Activated gamma-delta T cell treated with anti-CD3 and anti-CD28 coated beads, Interleukin-2, amount 50 U/mL, for 16 hours (primary cell): ENCODE measurements around the gene LRMDA.

Experiments used
- DNase-seq: peaks from one replicate; pipeline ENCODE4 v3.0.0-alpha.2; 2020; ENCODE audit warnings: low read depth

The LRMDA gene

GRCh38 chr10:76347832-76348231 is 916.4 kb downstream of the LRMDA start:
- no peak for DNase-seq

DNA sequence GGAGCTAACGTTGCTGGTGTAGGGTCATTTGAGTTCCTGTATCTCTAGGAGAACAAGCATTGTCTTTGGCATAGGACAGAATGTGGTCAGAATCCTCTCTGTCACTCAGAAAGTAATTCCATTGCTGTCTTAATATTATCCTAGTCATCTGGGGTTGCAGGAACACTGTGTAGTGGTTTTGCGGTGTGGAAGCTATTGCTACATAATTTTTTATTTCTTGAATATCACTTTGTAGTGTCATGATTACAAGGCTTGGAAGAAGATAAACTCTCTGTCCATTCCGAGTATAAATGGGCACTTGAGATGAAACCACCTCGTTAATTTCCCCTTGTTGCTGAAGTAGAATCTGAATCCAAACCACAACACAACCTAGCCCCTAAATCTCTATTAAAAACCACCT is 919.2 kb downstream of the LRMDA start:
- no peak for DNase-seq

- DNase-seq = no peak
Measured at GRCh38 chr10:76352300-76352699, 920.9 kb downstream of the LRMDA start.

- no peak for DNase-seq
Measured at GRCh38 chr10:76353237-76353851, 921.9 kb downstream of the LRMDA start.

- DNase-seq = no peak
Measured at GRCh38 chr10:76354212-76354738, 922.9 kb downstream of the LRMDA start.

- DNase-seq = no peak
Measured at GRCh38 chr10:76354921-76355320, 923.5 kb downstream of the LRMDA start.

DNA sequence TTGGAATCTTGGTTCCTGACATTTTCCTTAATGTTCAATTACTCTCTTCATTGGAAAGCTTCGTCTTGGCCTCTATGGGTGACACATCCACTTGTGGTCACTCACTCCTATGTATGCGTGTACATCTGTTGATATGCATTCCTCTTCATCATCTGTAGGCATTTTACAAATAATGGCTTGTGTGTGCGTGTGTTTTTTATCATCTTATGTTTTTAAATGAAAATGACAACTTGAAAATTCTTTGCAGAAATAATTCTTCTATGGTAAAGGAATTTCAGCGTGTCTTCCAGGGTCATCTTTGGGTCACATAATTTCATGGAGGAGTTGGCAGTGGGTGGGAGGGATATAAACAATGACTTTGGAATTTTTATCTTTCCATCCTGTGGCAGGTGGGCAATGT is 925.1 kb downstream of the LRMDA start:
- DNase-seq = no peak

DNA sequence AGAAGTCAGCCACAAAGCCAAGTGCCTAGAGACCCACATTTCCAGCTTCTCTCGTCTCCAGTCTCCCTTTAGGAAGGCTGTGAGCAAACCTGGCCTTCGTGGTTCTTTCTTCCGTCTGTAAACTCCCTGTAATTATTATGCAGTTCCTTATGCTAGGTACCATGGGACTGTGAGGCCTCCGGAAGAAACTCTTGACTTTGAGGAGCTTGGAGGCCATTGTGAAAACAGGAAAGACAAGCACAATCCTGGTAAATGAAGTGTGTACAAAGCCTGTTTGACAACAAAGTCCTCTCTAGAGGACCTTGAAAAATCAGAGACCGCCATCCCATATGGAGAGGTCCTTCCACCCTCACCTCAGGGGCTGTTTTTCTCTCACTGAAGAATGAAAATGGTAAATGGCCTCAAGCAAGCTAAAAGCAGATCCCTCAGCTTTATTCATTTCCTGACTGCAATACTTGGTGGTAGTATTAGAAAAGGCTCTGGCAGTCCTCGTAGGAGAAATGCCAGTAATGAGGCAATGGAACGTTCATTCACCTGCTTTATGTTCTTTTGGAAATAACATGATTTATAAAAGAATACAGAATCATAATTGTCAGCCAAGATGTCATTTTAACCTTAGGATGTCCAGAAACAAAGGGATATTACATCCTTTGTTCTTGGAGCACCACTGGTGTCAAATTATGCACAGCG is 926.4 kb downstream of the LRMDA start:
- no peak for DNase-seq

DNA sequence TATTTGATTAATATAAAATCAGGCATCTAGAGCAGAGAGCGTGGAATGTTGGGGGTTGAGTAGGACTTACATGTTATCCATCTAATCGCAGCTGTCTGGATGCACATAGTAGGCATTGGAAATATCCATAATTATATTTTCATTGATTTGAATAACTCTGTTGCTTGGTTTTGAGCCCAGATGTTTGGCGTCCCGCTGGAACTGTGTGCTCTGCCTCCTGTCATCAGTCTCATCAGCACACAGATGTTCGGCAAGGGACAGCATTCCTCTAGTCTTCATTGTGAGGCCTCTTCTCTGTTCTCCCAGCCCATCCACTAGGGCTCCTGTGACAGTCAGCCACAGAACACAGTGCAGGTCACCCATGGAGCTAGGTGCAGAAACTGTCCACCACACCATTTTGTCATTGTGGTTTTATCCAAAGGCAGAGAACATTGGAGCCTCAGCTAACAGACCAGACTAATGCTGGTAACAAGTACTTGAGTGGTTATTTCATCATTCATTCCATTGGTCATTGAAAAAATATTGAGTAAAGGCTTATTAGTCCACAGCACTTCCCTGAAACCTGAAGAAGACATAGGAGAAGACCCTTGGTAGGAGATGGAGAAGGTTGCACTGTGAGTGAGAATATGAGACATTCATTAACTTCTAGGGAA is 927.4 kb downstream of the LRMDA start:
- DNase-seq = no peak

- DNase-seq = no peak
Measured at GRCh38 chr10:76375761-76376160, 944.3 kb downstream of the LRMDA start.

- no peak for DNase-seq
Measured at GRCh38 chr10:76382381-76382851, 951.0 kb downstream of the LRMDA start.

GRCh38 chr10:76388321-76389023 is 957.0 kb downstream of the LRMDA start:
- no peak for DNase-seq

DNA sequence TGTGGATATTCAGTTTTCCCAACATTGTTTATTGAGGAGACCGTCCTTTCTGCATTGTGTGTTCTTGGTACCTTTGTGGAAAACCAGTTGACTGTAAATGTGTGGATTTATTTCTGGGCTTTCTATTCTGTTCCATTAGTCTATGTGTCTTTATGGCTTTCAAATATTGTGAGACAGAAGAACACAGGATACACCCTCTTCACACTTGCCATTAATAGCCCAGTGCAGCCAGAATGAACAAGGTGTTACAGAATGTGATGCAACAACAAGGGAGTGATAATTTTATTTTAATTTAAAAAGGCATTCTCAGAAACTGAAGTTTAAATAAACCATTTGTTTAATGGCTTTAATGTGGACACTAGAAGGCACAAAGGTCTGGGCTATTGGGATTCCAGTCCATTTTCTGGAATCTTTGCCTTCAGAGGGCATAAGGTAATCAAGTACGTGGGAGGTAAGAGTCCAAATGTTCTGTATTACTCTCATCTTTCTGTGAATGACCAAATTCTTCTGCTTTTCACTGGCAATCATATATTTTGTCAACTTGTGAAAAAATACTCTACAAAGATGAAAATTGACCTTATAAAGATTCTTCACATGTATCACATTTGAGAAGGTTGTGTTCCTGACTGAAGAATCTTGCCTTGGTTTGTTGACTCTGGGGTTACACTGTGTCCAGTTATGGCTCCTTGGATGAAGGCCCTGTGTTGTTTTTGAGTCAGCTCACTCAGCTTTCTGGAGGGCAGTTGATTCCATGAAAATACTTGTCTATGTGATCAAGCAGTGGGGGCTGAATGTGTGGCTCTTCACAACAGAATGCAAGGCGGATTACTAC is 962.7 kb downstream of the LRMDA start:
- DNase-seq = no peak

DNA sequence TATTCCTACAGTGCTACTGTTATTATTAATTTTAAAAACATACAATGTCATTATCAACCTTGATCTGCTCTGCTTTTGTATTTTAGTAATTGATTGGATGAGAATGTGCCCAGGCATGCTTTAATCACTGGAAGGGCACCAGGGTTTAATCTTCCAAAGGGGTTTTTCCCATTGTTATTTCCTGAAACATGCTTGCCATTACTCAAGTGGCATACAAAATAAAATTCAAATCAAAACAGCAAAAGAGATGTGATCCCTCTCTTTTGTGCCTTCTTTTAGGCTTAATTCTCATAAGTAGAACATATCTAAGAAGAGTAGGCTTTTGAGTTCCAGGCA is 963.3 kb downstream of the LRMDA start:
- DNase-seq = no peak

DNA sequence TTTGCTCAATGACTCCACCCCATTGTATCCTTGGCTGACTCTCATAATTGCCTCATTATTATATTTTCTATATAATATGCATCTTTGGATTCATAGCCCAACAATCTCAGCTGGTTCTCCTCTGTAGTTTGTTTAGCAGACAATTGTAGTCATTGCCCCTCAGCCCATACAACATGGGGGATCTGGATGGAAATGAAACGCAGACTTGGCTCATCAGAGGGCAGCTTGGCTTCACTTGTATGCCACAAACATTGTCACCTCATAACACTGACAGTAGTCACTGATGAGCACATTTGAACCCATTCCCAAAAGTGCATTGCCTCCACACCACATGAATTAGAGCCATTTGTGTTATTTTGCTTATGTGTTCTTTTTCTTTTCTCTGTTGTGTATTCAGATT is 963.8 kb downstream of the LRMDA start:
- DNase-seq = no peak

DNA sequence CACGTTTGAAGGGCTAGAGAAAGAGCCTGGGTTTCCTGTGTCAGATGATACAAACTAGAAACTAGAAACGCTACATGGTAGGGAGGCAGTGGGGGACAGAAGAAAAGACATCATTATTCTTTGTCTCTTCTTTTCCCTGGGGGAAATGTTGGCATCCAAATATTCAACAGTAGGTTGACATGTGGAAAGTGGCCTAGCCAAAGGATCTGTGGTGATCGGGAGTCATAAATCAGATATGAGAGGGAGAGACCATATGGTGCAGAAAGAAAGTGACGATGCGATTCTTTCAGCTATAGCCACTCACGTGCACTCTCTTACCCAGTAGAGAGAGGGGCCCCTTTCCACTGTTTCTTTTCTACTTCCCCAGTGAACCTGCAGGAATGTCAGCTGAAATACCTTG is 964.7 kb downstream of the LRMDA start:
- DNase-seq = no peak

GRCh38 chr10:76397181-76398042 is 966.0 kb downstream of the LRMDA start:
- DNase-seq = no peak

- no peak for DNase-seq
Measured at GRCh38 chr10:76398043-76398710, 966.8 kb downstream of the LRMDA start.

DNA sequence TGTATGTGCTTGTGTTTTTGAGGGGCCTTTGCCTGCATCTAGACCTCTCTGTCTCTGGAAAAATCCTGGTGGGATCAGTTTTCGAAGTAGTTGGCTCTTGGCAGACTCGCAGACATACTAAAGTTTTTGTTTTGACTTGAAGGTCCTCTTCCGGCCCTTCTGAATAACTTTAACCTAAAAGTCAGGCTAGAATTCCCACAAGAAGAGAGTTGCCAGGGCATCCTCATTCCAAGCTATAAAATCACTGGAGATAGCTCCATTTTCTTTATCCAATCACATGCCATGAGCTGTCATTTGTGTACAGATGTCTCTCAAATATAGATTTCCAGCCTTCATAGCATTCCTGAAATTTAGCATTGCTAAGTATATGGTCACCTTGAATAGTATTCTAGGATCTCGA is 967.8 kb downstream of the LRMDA start:
- no peak for DNase-seq

GRCh38 chr10:76401006-76401405 is 969.6 kb downstream of the LRMDA start:
- DNase-seq = no peak
